ENCODE data around the gene SF3B3. TPM values are rescaled to one million over a fixed set of nuclear protein-coding genes. Genes with fewer than 3 reads are reported as not detected.
A peak's percentile ranks its signal among the peaks of the same experiment; 100 is the strongest.

The SF3B3 gene
- total and polyA plus RNA-seq, 2 of the 13 experiments (the other 11 are each of a cell fraction or from before 2014, with no cell fraction given) = 157 to 500 TPM

DNA sequence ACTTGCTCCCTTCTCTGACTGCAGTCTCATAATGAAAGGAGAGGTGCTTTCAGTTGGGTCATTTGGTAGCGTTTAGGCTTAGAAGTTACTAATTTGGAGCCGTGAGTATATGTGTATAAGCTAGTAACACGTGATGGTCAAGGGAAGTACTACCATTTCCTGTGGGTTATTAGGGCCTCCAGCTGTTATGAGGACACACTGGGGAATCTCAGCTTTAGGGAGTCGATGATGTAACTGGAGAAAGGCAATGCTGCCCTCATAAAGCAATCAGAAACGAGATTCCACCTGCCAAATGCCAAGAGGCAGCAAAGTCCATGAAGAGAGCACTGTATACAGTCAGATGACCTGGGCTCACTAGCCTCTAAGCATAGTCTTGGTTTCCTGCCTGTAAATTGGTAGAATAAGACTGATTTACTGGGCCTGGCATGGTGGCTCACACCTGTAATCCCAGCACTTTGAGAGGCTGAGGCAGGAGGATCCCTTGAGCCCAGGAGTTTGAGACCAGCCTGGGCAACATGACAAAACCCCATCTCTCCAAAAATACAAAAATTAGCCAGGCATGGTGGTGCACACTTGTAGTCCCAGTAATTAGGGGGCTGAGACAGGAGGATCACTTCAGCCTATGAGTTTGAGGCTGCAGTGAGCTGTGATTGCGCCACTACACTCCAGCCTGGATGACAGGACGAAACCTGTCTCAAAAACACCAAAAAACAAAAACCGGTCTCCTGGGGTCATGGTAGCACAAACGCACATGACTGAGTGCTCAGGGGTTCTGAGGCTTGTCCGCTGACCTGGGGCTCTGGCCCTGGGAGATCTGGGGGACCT is 53.0 kb downstream of the SF3B3 start (continued):
- TF ChIP-seq ARID2 (CRISPR knock-in tag; IDR thresholded peaks at IDR 0.05; ENCODE audit: borderline replicate concordance) = no peak
- no peak for TF ChIP-seq HDAC2 (CRISPR knock-in tag; IDR thresholded peaks at IDR 0.05)
- TF ChIP-seq STAT5B (CRISPR knock-in tag; IDR thresholded peaks at IDR 0.05) = no peak
- TF ChIP-seq, protein P1, sequence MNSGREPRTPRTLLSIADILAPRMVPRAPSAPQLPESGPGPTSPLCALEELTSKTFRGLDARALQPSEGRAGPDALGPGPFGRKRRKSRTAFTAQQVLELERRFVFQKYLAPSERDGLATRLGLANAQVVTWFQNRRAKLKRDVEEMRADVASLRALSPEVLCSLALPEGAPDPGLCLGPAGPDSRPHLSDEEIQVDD (CRISPR knock-in tag; IDR thresholded peaks at IDR 0.05; ENCODE audit: borderline replicate concordance) = no peak
- TF ChIP-seq, protein P2, sequence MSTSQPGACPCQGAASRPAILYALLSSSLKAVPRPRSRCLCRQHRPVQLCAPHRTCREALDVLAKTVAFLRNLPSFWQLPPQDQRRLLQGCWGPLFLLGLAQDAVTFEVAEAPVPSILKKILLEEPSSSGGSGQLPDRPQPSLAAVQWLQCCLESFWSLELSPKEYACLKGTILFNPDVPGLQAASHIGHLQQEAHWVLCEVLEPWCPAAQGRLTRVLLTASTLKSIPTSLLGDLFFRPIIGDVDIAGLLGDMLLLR (CRISPR knock-in tag; IDR thresholded peaks at IDR 0.05) = 0 out of 2 replicates have a peak, but pooled peaks have one; percentile 29
- TF ChIP-seq, protein P3, sequence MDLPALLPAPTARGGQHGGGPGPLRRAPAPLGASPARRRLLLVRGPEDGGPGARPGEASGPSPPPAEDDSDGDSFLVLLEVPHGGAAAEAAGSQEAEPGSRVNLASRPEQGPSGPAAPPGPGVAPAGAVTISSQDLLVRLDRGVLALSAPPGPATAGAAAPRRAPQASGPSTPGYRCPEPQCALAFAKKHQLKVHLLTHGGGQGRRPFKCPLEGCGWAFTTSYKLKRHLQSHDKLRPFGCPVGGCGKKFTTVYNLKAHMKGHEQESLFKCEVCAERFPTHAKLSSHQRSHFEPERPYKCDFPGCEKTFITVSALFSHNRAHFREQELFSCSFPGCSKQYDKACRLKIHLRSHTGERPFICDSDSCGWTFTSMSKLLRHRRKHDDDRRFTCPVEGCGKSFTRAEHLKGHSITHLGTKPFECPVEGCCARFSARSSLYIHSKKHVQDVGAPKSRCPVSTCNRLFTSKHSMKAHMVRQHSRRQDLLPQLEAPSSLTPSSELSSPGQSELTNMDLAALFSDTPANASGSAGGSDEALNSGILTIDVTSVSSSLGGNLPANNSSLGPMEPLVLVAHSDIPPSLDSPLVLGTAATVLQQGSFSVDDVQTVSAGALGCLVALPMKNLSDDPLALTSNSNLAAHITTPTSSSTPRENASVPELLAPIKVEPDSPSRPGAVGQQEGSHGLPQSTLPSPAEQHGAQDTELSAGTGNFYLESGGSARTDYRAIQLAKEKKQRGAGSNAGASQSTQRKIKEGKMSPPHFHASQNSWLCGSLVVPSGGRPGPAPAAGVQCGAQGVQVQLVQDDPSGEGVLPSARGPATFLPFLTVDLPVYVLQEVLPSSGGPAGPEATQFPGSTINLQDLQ (CRISPR knock-in tag; IDR thresholded peaks at IDR 0.05) = no peak
- no peak for TF ChIP-seq ZMAT3 (CRISPR knock-in tag; conservative IDR thresholded peaks at IDR 0.05)
- TF ChIP-seq ZNF768 (CRISPR knock-in tag; IDR thresholded peaks at IDR 0.05) = no peak
- TF ChIP-seq, protein P4, sequence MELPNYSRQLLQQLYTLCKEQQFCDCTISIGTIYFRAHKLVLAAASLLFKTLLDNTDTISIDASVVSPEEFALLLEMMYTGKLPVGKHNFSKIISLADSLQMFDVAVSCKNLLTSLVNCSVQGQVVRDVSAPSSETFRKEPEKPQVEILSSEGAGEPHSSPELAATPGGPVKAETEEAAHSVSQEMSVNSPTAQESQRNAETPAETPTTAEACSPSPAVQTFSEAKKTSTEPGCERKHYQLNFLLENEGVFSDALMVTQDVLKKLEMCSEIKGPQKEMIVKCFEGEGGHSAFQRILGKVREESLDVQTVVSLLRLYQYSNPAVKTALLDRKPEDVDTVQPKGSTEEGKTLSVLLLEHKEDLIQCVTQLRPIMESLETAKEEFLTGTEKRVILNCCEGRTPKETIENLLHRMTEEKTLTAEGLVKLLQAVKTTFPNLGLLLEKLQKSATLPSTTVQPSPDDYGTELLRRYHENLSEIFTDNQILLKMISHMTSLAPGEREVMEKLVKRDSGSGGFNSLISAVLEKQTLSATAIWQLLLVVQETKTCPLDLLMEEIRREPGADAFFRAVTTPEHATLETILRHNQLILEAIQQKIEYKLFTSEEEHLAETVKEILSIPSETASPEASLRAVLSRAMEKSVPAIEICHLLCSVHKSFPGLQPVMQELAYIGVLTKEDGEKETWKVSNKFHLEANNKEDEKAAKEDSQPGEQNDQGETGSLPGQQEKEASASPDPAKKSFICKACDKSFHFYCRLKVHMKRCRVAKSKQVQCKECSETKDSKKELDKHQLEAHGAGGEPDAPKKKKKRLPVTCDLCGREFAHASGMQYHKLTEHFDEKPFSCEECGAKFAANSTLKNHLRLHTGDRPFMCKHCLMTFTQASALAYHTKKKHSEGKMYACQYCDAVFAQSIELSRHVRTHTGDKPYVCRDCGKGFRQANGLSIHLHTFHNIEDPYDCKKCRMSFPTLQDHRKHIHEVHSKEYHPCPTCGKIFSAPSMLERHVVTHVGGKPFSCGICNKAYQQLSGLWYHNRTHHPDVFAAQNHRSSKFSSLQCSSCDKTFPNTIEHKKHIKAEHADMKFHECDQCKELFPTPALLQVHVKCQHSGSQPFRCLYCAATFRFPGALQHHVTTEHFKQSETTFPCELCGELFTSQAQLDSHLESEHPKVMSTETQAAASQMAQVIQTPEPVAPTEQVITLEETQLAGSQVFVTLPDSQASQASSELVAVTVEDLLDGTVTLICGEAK (IDR thresholded peaks at IDR 0.05) = no peak
- TF ChIP-seq, protein P4 (CRISPR knock-in tag; IDR thresholded peaks at IDR 0.05) = no peak
- no peak for TF ChIP-seq HNF4A (CRISPR knock-in tag; IDR thresholded peaks at IDR 0.05)
- TF ChIP-seq AHR (CRISPR knock-in tag; IDR thresholded peaks at IDR 0.05) = no peak
- TF ChIP-seq JUN (CRISPR knock-in tag; IDR thresholded peaks at IDR 0.05) = no peak
- no peak for TF ChIP-seq ZNF263 (CRISPR knock-in tag; IDR thresholded peaks at IDR 0.05)
- no peak for TF ChIP-seq ADNP (CRISPR knock-in tag; IDR thresholded peaks at IDR 0.05)
- TF ChIP-seq ZNF264 (CRISPR knock-in tag; IDR thresholded peaks at IDR 0.05) = no peak
- TF ChIP-seq GABPA (IDR thresholded peaks at IDR 0.05; ENCODE audit: low read depth, low read length) = no peak
- TF ChIP-seq GABPA (CRISPR knock-in tag; IDR thresholded peaks at IDR 0.05; ENCODE audit: low read depth) = no peak
- 0 out of 2 replicates have a peak, but pooled peaks have one; percentile 15 for TF ChIP-seq PHF21A (CRISPR knock-in tag; IDR thresholded peaks at IDR 0.05)
